HUES6 (cell line): ENCODE data around the gene DZANK1.
"Not testable (repeated sequence)": the region's sequence is repeated elsewhere in the genome, so short reads cannot be mapped to it uniquely, and the experiment has no call there.

Experiments used
- H3K27ac ChIP-seq: 2 replicates; pipeline ENCODE4 v1.7.0; 2013; ENCODE audit warnings: low read depth, mild to moderate bottlenecking, low read length, inconsistent platforms
- H3K27me3 ChIP-seq: 2 replicates; pipeline ENCODE4 v1.6.1; 2013; ENCODE audit warnings: low read length; ENCODE audit not compliant: control insufficient read depth, insufficient read depth
- H3K36me3 ChIP-seq: 2 replicates; pipeline ENCODE4 v1.6.1; 2013; ENCODE audit warnings: low read length; ENCODE audit not compliant: control insufficient read depth, insufficient read depth
- H3K4me1 ChIP-seq: 2 replicates; pipeline ENCODE4 v1.6.1; 2013; ENCODE audit warnings: low read length; ENCODE audit not compliant: control insufficient read depth, insufficient read depth
- H3K4me3 ChIP-seq: 2 replicates; pipeline ENCODE4 v1.5.1; 2013; ENCODE audit warnings: low read depth, low read length
- H3K9ac ChIP-seq: one replicate; pipeline ENCODE4 v1.6.1; 2013; ENCODE audit warnings: mild to moderate bottlenecking, low read length
- H3K9me3 ChIP-seq: 2 replicates; pipeline ENCODE4 v1.6.1; 2013; ENCODE audit warnings: low read depth, low read length; ENCODE audit not compliant: control insufficient read depth, insufficient read depth

DZANK1 gene

DNA sequence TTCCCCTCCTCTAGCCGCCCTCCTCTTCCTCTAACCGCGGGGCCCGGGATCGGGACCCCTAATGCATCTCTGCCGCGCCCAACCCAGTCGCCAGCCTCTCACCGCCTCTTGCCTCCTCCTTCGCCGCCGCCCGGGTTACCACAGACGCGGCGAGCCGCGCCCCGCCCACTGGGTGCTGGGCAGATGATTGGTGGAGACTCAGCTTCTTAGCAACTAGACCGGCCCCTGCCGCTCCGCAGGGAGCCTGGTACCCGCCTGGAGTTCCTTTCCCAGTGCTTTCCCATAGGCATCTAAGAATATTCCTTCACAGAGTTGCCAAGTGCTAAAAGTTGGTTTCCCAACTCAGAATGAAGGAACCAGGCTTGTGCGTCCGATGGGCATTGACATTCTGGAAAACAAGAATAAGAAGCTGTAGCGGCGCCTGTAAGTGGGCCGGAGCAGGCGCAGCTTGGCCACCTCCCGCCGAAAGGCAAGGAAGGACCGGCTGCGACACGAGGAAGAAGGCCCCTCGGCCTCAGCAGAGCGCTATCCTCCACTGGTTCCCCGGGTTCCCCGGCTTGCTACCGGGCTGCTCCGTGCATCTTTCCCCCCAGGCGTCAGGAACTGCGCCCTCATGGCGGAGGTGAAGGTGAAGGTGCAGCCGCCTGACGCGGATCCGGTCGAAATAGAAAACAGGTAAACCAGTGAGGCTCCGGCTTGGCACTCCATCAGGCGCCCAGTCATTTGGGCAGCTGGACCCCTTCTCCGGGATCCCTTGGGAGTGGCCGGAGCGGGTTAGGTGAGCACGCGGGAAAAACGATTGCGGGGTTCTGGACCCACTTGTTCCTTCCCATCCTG lies at the start of gene DZANK1, which contains the start of gene POLR3F:
DZANK1 (minus strand) TSS at position 137 of the 837 bp plus-strand sequence. CDS start 1,672 bp downstream, outside the sequence.
POLR3F (plus strand) TSS at position 497 of the 837 bp plus-strand sequence; CDS start at position 614, 117 bp downstream.
- H3K27ac ChIP-seq = peak within 1 kb of the TSS; percentile 94
- peak within 1 kb of the TSS; percentile 94 for H3K4me3 ChIP-seq

DNA sequence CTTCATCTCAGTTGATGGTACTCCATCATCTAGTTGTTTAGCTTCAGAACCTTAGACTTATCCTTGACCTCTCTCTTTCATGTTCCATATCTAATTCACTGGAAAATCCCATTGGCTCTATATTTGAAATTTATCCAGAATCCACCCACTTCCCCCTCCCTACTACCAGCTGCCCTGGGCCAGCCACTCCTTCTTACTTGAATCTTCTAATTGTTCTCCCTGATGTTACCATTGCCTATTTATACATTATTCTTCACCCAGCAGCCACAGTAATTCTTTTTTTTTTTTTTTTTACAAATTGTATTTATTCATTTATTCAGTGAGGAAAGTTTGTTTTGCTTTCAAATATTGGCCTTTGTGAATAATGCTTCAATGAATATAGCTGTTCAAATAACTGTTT lies 49.1 kb upstream of the DZANK1 start:
- Histone ChIP-seq H3K9me3 (no peaks in the 10 kb centered on the region), H3K4me1 (no peaks in the 10 kb centered on the region), H3K27me3 (no peaks in the 10 kb centered on the region), H3K9ac (no peak overlapping the region), H3K4me3 (no peak overlapping the region), H3K36me3 (peaks cover 51% of the 10 kb centered on the region), H3K27ac (no peak overlapping the region)

More for the DNA sequence above, at the start of gene DZANK1, which contains the start of gene POLR3F:
- no peaks in the 10 kb centered on the region for H3K27me3 ChIP-seq
- no peaks in the 10 kb centered on the region for H3K9me3 ChIP-seq
- H3K36me3 ChIP-seq = peaks cover 23% of the 10 kb centered on the region
- peak within 1 kb of the TSS; percentile 97 for H3K9ac ChIP-seq
- 0 out of 2 replicates have a peak, but pooled peaks cover 3% of the 10 kb centered on the region for H3K4me1 ChIP-seq

DNA sequence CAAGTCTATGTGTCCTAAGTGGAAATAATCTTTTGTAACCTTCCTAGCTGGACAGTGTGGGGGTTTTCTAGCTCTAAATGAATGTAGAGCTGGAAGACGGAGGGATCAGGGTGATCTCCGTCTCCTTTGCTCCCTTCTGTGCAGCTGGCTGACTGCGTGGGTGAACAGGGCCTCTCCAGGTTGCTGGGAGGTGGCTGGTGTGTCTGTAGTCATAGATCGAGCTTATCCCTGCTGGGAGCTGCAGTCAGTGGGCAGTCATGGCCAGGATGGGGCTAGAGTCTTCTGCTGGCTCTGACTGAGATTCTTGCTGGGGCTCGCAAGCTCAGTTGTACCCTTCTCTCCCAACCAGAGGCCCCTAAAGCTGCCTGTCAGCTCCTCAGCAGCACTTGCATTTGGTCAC lies 47.3 kb upstream of the DZANK1 start:
- H3K36me3 ChIP-seq = peaks cover 64% of the 10 kb centered on the region
- no peaks in the 10 kb centered on the region for H3K27me3 ChIP-seq
- no peaks in the 10 kb centered on the region for H3K4me1 ChIP-seq
- H3K4me3 ChIP-seq = no peak overlapping the region
- H3K27ac ChIP-seq = no peak overlapping the region
- H3K9me3 ChIP-seq = no peaks in the 10 kb centered on the region
- H3K9ac ChIP-seq = no peak overlapping the region

DNA sequence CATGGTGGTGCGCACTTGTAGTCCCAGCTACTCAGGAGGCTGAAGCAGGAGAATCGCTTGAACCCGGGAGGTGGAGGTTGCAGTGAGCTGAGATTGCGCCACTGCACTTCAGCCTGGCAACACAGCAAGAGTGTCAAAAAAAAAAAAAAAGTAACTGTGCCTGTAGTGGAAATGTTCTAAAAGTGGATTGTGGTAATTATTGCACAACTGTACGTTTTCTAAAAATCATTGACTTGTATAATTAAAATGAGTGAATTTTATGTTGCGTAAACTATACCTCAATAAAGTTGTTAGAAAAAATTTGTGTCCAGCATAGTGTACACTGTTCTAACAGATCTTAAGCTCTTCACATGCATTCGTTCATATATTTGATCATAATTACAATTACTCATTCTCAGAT lies 46.4 kb upstream of the DZANK1 start:
- Histone ChIP-seq H3K4me3 (no peak overlapping the region), H3K27me3 (no peaks in the 10 kb centered on the region), H3K9me3 (no peaks in the 10 kb centered on the region), H3K27ac (no peak overlapping the region), H3K4me1 (no peaks in the 10 kb centered on the region), H3K9ac (no peak overlapping the region), H3K36me3 (peaks cover 64% of the 10 kb centered on the region)

DNA sequence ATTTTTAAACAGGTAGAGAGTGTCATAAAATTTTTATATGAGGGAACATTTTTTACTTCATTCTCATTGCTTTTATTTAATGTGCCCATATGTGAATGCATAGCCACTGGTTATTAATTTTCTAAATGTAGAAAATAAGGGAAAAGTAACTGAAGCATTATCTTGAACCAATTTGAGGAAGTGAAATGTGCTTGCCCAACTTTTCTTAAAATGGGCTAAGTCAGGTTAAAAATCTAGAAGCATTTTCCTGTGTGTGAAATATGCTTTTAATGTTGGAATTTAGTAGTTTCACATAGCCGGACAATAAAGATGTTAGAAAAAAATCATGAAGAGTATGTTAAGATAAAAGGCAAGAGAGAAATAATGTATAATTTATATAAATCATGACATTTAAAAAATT lies 44.7 kb upstream of the DZANK1 start:
- Histone ChIP-seq H3K4me3 (no peak overlapping the region), H3K27me3 (no peaks in the 10 kb centered on the region), H3K9ac (no peak overlapping the region), H3K9me3 (no peaks in the 10 kb centered on the region), H3K4me1 (no peaks in the 10 kb centered on the region), H3K27ac (no peak overlapping the region), H3K36me3 (peaks cover 55% of the 10 kb centered on the region)

DNA sequence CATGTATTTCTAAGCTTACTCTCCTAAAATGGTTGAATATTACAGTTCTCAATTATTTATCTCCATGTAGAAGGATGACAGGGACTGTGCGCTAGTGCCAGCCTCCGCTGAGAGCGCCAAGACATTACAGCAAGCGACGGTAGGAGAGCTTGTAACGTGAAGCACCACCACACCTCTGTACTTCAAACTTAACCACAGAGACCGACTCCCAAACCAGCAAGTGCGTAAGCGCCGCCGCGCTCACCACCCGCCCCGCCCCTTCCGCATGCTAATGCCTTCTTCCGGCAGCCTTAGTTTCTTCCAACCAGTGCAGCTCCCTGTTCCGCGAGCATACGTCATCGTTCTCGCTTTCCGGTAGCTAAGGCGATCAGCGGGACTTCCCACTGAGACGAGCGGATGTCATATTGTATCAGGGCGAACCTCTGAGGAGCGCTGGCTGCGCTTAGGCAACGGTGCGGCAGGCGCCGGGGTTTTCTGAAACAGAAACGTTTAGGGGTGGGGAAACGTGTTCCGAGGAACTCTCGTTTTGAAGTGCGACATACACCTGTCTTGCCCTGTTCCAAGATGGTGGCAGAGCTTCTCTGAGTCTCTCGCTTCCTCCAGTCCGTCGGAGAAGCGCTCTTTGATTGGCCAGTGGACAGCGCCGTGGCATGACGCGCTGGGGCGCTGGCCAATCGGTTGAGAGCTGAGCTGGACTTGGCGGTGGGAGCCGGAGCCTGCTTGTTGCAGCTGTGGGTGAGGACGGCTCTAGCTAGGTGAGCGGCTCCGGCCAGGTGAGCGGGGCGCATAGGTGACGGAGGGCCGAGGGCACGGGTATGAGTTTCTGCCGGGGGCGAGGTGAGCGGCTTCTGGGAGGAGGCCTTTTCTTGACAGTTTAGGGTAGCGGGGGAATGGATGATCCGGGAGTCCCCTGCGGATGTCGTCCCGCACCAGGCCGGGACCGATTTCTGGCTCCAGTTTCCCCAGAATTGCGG lies 40.7 kb upstream of the DZANK1 start, which contains the start of gene SEC23B:
SEC23B (plus strand) TSS at position 723 of the 974 bp plus-strand sequence. CDS start 2,896 bp downstream, outside the sequence.
- Histone ChIP-seq H3K27me3 (no peaks in the 10 kb centered on the region), H3K27ac (peak within 1 kb of the TSS; percentile 94), H3K4me3 (peak within 1 kb of the TSS; percentile 93), H3K4me1 (no peaks in the 10 kb centered on the region), H3K9ac (peak within 1 kb of the TSS; percentile 92), H3K9me3 (no peaks in the 10 kb centered on the region), H3K36me3 (peaks cover 27% of the 10 kb centered on the region)

DNA sequence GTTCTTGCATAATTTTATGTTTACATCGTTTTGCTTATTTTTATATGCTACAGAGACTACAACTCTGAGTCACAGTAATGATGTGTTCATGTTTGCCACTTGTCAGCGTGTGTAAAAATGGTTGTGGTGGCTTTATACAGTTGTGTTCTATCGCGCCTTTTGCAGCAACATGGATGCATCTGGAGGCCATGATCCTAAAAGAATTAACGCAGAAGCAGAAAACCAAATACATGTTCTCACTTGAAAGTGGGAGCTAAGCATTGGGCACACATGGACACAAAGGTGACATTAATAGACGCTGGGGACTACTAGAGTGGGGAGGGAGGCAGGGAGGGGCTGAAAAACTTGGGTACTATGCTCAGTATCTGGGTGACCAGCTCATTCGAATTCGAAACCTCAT lies 39.9 kb upstream of the DZANK1 start:
- Histone ChIP-seq H3K27me3 (no peaks in the 10 kb centered on the region), H3K9me3 (no peaks in the 10 kb centered on the region), H3K4me1 (no peaks in the 10 kb centered on the region), H3K36me3 (peaks cover 20% of the 10 kb centered on the region), H3K27ac (no peak overlapping the region), H3K9ac (peak overlapping the region; percentile 92), H3K4me3 (peak overlapping the region; percentile 93)

DNA sequence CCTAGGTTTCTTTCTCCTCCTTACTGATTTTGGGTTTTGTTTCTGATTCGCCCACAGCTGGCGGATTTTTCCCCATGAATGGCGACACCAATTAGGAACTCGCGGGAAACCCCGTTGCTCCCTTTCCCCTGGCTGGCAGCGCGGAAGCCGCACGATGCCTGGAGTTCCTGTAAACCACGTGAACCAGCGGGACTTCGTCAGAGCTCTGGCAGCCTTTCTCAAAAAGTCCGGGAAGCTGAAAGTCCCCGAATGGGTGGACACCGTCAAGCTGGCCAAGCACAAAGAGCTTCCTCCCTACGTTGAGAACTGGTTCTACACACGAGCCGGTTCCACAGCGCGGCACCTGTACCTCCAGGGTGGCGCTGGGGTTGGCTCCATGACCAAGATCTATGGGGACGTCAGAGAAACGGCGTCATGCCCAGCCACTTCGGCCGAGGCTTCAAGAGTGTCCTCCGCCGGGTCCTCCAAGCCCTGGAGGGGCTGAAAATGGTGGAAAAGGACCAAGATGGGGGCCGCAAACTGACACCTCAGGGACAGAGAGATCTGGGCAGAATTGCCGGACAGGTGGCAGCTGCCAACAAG lies 37.7 kb upstream of the DZANK1 start:
- Histone ChIP-seq H3K4me3 (no peak overlapping the region), H3K27ac (no peak overlapping the region), H3K36me3 (peaks cover under 1% of the 10 kb centered on the region; the same call in 1 of the 2 replicates), H3K9me3 (no peaks in the 10 kb centered on the region), H3K27me3 (no peaks in the 10 kb centered on the region), H3K9ac (no peak overlapping the region), H3K4me1 (no peaks in the 10 kb centered on the region)

DNA sequence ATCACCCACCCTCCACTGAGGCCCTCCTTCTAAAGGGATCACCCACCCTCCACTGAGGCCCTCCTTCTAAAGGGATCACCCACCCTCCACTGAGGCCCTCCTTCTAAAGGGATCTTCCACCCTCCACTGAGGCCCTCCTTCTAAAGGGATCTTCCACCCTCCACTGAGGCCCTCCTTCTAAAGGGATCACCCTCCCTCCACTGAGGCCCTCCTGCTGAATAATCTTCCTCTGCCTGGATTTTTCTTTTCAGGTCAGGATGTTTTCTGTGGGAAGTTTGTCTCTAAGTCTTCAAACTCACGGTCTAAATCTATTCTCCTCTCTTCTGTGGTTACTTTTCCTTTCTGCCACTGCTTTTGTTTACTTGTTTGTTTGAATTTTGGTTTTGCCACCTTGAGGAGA lies 34.8 kb upstream of the DZANK1 start:
- not testable (repeated sequence) for H3K36me3 ChIP-seq, H3K9me3 ChIP-seq, H3K9ac ChIP-seq, H3K4me1 ChIP-seq, H3K27me3 ChIP-seq, H3K4me3 ChIP-seq, H3K27ac ChIP-seq

DNA sequence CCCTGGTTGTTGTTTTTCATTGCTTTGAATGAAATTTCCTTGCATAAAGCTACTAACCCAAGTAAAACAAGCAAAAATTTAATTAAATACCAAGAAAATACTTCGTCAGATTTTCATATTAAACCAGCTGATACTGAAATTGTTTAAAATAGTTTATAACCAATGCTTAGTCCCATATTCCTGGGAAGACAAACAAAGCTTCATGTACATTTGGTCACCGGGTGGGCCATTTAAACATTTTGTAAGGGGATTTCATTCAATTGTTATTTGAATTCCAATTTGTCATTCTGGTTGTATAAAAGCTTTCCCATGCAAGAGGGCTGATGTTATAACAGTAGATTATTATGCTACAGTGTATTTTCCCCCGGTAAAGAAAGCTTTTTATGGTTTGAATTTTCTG lies 30.8 kb upstream of the DZANK1 start:
- H3K4me1 ChIP-seq = peaks cover 5% of the 10 kb centered on the region; the same call in 1 of the 2 replicates
- no peak overlapping the region for H3K4me3 ChIP-seq
- H3K27me3 ChIP-seq = no peaks in the 10 kb centered on the region
- no peak overlapping the region for H3K27ac ChIP-seq
- no peaks in the 10 kb centered on the region for H3K9me3 ChIP-seq
- H3K9ac ChIP-seq = no peak overlapping the region
- peaks cover 13% of the 10 kb centered on the region for H3K36me3 ChIP-seq
